GM18507 (cell line): ENCODE data around the gene OGN.

Experiments used
- DNase-seq: peaks from one replicate; pipeline ENCODE4 v3.0.0; 2011; ENCODE audit warnings: low read depth; ENCODE audit not compliant: insufficient read length; ENCODE audit errors: extremely low spot score
- FAIRE-seq: peaks from 2 replicates; lab custom pipeline; 2011; peaks lifted over from hg19 to GRCh38; lab: Jason Lieb, UNC

The OGN gene

DNA sequence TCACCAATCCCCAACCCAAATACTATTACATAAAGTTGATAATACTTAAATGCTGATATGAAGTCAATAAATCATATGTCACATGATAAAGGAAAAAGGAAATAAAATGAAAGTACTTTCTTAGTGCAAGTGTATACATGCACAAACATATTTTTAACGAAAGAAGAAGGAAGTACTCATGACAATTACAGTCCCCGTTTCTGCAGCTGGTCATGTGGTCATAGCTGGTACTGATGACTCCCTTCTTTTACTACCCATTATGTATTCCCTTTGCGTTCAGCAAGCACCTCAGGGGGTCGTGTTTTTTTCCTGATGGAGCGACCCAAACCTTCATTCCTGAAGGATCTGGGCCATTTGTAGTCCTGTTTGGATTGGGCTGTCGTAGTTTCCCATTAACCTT is 51.3 kb downstream of the OGN start:
- DNase-seq (no peak), FAIRE-seq (no peak)

DNA sequence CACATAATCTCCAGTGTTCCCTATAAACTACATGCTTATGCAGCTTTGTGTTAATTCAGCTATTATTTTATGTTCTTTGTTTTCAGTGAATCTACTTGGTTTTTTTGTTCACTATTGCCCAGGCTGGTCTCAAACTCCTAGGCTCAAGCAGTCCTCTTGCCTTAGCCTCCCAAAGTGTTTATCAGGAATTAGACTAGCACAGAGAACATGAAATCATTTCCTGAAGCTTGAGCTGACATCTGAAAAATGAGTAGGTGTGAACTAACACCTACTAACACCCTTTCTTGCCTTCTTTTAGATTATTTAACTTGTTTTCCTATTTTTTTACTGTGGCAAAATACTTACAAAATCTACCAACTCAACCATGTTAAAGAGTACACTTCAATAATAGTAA is 53.6 kb downstream of the OGN start:
- DNase-seq (no peak), FAIRE-seq (no peak)

DNA sequence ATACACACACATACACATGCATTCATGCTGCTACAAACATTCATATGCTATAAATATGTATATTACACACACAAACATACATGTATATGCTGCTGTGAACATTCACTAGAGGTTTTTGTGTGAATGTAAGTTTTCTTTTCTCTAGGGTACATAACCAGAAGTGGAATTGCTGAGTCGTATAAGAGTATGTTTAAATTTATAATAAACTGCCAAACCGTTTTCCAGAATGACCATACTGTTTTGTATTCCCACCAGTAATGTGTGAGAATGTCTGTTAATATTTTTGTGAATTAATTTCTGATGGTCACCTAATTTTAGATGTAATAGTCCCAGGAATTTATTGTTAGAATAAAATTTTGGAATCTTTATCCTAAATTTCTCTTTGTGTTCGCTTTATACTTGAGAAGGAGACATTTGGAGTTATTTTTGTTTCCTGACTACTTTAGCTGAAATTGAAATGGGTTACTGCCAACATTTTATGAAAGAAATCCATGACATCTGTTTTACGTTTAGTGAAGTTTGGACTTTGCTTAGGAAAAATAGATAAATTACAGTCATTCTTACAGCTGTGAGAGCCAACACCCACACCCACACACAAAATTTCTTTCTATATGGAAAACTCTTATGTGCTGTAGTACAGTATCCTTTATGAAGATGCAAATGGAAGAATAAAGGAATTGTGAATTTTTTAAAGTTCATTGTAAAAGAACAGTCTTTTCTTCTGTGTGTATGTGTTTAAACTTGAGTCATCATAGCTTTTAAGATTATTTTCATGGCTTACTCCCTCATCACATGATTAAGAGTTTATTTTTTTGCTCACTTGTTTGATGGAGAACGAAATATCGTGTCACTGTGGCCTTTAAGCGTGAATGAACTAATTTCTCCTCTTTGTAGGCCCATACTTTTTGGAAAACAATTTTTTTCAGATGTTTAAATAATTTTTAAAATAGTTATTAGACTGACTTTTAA is 54.3 kb downstream of the OGN start:
- FAIRE-seq (no peak), DNase-seq (no peak)

DNA sequence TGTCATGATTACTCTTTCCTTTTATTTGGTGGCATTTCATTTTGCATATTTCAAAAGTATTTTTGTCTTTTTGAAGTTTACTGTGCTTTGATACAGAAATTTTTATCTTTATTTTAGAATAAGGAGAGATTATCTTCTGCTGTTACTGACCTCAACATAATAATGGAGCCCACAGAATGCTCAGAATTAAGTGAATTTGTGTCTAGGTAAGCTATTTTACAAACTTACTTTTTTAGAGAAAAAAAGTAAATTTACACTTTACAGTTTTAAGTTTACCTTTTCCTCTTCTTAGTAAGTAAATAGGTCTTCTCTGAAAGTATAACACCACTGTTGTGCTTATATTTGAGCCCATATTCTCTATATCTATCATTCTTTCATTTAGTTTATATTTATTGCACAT is 58.8 kb downstream of the OGN start:
- FAIRE-seq, result no peak
- no peak for DNase-seq

DNA sequence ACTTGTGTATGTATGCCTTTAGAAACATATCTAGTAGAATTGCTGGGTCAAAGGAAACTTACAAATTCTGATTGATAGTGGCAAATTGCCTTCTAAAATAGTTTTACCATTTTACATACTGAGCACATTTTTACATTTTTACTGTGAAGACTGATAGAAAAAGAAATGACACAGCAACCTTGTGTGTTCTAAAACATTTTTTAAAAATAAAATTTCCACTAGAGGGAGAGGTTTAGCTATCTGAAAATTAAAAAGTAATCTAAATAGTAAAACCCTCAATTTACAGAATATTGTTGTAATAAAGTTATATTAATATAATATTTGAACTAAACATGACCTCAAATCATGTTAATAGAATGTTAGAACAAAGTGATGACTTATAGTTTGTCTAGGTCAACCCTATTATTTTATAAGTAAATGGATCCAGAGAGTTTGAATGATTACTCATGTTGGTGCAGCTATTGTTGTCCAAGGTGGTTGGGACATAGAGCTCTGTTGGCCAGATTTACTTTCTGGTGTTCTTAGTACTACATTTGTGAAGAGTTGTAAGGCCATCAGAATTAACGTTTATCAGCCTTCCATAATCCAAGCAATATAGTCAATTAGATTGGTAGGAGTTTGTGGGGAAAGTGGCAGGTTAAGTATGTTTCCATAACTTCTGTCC is 61.4 kb downstream of the OGN start:
- no peak for DNase-seq

GRCh38 chr9:92341578-92341977 is 62.8 kb downstream of the OGN start:
- no peak for FAIRE-seq
- no peak for DNase-seq

More for the DNA sequence above, 61.4 kb downstream of the OGN start:
- no peak for FAIRE-seq

DNA sequence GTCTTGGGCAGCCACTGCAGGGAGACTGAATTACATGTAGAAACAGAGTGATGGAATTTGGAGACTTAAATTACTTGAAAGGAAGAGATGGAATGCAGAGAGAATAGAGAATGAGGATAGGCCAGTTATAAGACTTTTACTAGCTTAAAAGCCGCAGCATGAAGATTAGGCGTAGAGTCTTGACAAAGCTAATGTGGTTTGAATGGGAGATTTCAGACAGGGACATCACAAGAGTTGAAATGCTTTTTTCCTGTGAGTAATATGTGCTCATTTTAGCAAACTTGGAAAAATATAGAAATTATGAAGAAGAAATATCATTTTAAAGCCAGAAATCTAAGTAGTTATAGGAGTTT is 71.1 kb downstream of the OGN start:
- DNase-seq (no peak), FAIRE-seq (no peak)
